ENCODE data around the gene RALGPS1. TPM values are rescaled to one million over a fixed set of nuclear protein-coding genes. Genes with fewer than 3 reads are reported as not detected.

Gene RALGPS1
- total RNA-seq, 1 donor from 2014 or later, result 30.7 TPM

- H3F3A ChIP-seq (ENCODE audit: low read depth), result no peaks in the 10 kb centered on the region
- no peaks in the 10 kb centered on the region for H3K9me3 Mint-ChIP-seq
- H3K27me3 Mint-ChIP-seq (ENCODE audit: insufficient read depth, low read depth), result peaks cover 2% of the 10 kb centered on the region
- no peaks in the 10 kb centered on the region for H3K9me3 ChIP-seq (ENCODE audit: low read depth)
- H3K4me1 Mint-ChIP-seq, result peaks cover 3% of the 10 kb centered on the region
- peak overlapping the region; percentile 6 for H3K9ac ChIP-seq
- H3K4me3 Mint-ChIP-seq, result no peak overlapping the region
- no peaks in the 10 kb centered on the region for H3K36me3 Mint-ChIP-seq
- H3K27ac ChIP-seq, result no peak overlapping the region
- H3K4me2 ChIP-seq, result no peak overlapping the region
- peaks cover 9% of the 10 kb centered on the region for H4K20me1 ChIP-seq (ENCODE audit: low read depth)
- no peak for DNase-seq (ENCODE audit: low spot score)
- H2AFZ ChIP-seq (replicated peaks), result no peak overlapping the region
- no peaks in the 10 kb centered on the region for H3K4me1 ChIP-seq
- no peaks in the 10 kb centered on the region for H3K79me2 ChIP-seq (ENCODE audit: low read depth)
- H3K27me3 ChIP-seq, result no peaks in the 10 kb centered on the region
- no peak overlapping the region for H3K27ac Mint-ChIP-seq
- TF ChIP-seq, protein P1, sequence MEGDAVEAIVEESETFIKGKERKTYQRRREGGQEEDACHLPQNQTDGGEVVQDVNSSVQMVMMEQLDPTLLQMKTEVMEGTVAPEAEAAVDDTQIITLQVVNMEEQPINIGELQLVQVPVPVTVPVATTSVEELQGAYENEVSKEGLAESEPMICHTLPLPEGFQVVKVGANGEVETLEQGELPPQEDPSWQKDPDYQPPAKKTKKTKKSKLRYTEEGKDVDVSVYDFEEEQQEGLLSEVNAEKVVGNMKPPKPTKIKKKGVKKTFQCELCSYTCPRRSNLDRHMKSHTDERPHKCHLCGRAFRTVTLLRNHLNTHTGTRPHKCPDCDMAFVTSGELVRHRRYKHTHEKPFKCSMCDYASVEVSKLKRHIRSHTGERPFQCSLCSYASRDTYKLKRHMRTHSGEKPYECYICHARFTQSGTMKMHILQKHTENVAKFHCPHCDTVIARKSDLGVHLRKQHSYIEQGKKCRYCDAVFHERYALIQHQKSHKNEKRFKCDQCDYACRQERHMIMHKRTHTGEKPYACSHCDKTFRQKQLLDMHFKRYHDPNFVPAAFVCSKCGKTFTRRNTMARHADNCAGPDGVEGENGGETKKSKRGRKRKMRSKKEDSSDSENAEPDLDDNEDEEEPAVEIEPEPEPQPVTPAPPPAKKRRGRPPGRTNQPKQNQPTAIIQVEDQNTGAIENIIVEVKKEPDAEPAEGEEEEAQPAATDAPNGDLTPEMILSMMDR (IDR thresholded peaks at IDR 0.05), result no peak
- TF ChIP-seq EZH2 (IDR thresholded peaks at IDR 0.05) (no peak), EZH2phosphoT487 (IDR thresholded peaks at IDR 0.05) (no peak)
- H3K4me3 ChIP-seq, result no peak overlapping the region
- H3K36me3 ChIP-seq, result no peaks in the 10 kb centered on the region
Observed at GRCh38 chr9:126942399-126942798, 27.8 kb downstream of the RALGPS1 start.

DNA sequence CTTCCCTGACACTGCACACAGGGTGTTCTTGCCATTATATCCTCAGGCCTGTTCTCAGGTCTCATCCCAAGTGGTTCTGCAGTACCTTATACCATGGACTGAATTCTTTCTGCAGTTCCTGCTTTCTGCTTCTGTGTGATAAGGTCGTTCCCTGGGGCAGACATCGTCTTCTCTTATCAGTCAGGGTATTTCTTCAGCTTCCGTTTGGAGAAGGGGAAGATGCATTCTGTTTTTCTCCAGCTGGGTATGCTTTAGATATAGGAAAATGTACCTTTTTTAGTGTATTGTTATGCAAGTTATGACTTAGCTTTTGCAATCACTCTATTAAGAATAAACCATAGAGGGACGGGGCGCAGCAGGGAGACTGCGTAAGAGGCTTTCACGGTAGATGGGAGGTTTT, 31.1 kb downstream of the RALGPS1 start:
- no peak for TF ChIP-seq EZH2phosphoT487 (IDR thresholded peaks at IDR 0.05)
- TF ChIP-seq EZH2 (IDR thresholded peaks at IDR 0.05), result no peak
- TF ChIP-seq, protein P1 (IDR thresholded peaks at IDR 0.05), result no peak
- H3K4me1 ChIP-seq, result no peaks in the 10 kb centered on the region
- H3F3A ChIP-seq (ENCODE audit: low read depth), result no peaks in the 10 kb centered on the region
- peak overlapping the region; percentile 20 for H3K27ac Mint-ChIP-seq
- no peaks in the 10 kb centered on the region for H3K36me3 Mint-ChIP-seq
- H3K36me3 ChIP-seq, result no peaks in the 10 kb centered on the region
- no peak overlapping the region for H3K27ac ChIP-seq
- H3K9me3 ChIP-seq (ENCODE audit: low read depth), result no peaks in the 10 kb centered on the region
- H3K9me3 Mint-ChIP-seq, result no peaks in the 10 kb centered on the region
- H3K27me3 Mint-ChIP-seq (ENCODE audit: insufficient read depth, low read depth), result peaks cover 2% of the 10 kb centered on the region
- no peak overlapping the region for H3K4me2 ChIP-seq
- no peaks in the 10 kb centered on the region for H3K4me1 Mint-ChIP-seq
- H3K4me3 Mint-ChIP-seq, result no peak overlapping the region
- no peak overlapping the region for H3K4me3 ChIP-seq
- H2AFZ ChIP-seq (replicated peaks), result no peak overlapping the region
- H4K20me1 ChIP-seq (ENCODE audit: low read depth), result peaks cover 5% of the 10 kb centered on the region
- no peak for DNase-seq (ENCODE audit: low spot score)
- H3K79me2 ChIP-seq (ENCODE audit: low read depth), result no peaks in the 10 kb centered on the region
- no peaks in the 10 kb centered on the region for H3K27me3 ChIP-seq
- no peak overlapping the region for H3K9ac ChIP-seq

DNA sequence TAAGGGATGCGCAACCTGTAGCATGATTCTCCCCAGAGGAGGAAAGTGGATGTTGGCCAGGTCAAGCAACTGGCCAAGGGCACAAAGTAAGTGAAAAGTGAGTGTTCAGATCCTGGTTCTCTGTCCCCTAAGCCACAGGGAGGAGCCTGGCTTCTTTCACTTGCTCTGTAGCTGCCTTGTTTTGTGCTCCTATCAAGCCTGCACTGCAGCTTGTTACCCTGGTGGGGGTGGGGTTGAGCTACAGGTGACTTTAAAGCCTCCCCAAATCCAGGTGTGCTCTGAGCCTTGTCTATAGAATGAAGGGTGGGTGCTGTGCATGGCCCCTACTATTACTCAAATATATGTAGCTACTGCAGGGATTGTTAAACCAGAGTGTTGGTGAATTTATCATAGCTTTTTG, 32.9 kb downstream of the RALGPS1 start:
- H3K36me3 ChIP-seq, result no peaks in the 10 kb centered on the region
- H3K9me3 Mint-ChIP-seq, result no peaks in the 10 kb centered on the region
- no peaks in the 10 kb centered on the region for H3K4me1 Mint-ChIP-seq
- no peak overlapping the region for H3K27ac Mint-ChIP-seq
- no peaks in the 10 kb centered on the region for H3K4me1 ChIP-seq
- no peak overlapping the region for H3K9ac ChIP-seq
- no peak overlapping the region for H2AFZ ChIP-seq (replicated peaks)
- H3K27me3 ChIP-seq, result no peaks in the 10 kb centered on the region
- peaks cover 2% of the 10 kb centered on the region for H3K27me3 Mint-ChIP-seq (ENCODE audit: insufficient read depth, low read depth)
- peaks cover 5% of the 10 kb centered on the region for H4K20me1 ChIP-seq (ENCODE audit: low read depth)
- no peak overlapping the region for H3K4me3 ChIP-seq
- H3K9me3 ChIP-seq (ENCODE audit: low read depth), result no peaks in the 10 kb centered on the region
- no peaks in the 10 kb centered on the region for H3K79me2 ChIP-seq (ENCODE audit: low read depth)
- no peak overlapping the region for H3K27ac ChIP-seq
- H3K4me3 Mint-ChIP-seq, result no peak overlapping the region
- H3K36me3 Mint-ChIP-seq, result no peaks in the 10 kb centered on the region
- no peaks in the 10 kb centered on the region for H3F3A ChIP-seq (ENCODE audit: low read depth)
- TF ChIP-seq, protein P1 (IDR thresholded peaks at IDR 0.05), result peak; percentile 32
- no peak for TF ChIP-seq EZH2 (IDR thresholded peaks at IDR 0.05)
- peak; percentile 45 for DNase-seq (ENCODE audit: low spot score)
- no peak overlapping the region for H3K4me2 ChIP-seq
